Islet of Langerhans (tissue), 1 donor: ENCODE data around the gene GAGE12J.
"Not testable (repeated sequence)": the region's sequence is repeated elsewhere in the genome, so short reads cannot be mapped to it uniquely, and the experiment has no call there.

ENCODE experiments used
- FAIRE-seq: peaks from one replicate; lab custom pipeline; 2011; peaks lifted over from hg19 to GRCh38; lab: Jason Lieb, UNC

GAGE12J gene

DNA sequence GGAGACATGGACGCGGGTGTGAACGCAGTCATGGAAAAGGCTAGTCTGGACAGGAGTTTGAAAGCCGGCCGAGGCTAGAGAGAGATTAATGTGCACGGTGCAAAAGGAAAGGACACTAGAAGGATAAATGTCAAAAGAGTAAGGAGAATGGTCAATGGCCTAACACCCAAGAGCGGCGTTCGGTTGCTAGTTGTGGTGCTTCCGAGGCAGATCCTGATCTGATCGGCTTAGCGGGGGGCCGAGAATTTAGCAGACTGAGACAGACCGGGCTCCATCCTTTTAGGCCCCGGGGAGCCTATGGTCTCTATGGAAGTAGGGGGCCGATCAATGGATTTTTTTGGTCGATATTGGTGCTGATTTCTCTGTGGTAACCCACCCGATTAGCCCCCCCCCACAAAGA is 11.5 kb upstream of the GAGE12J start:
- FAIRE-seq, result no peak

DNA sequence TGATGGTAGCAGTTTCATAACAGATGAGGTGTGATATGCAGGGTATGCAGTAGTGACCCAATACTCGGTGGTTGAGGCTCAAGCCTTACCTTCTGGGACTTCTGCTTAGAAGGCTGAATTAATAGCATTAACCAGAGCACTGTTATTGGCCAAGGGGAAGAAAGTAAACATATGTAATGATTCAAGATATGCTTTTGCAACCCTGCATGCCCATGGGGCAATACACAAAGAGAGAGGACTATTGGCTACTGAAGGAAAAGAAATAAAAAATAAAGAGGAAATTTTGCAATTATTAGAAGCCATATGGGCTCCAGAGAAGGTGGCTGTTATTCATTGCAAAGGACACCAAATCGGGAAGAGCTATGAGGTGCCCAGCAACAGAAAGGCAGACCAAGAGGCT is 9.7 kb upstream of the GAGE12J start:
- no peak for FAIRE-seq

DNA sequence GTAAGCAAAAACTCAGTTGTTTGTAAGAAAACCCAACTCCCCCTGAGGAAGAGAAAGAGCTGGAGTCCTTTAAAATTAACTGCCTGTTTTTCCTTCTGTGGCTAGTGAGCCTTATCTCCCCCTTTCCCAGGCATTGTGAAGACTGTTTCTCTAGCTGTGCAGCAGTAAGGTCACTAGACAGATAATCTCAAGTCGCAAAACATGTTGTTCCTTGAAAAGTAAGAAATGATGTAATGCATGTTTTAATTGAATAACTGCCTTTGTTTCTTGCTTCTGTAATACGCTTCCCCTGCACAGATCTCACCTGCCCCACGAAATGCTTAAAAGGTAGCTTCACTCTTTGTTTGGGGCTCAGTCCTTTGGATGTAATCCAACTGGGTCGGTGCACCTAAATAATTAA is 5.8 kb upstream of the GAGE12J start:
- no peak for FAIRE-seq

DNA sequence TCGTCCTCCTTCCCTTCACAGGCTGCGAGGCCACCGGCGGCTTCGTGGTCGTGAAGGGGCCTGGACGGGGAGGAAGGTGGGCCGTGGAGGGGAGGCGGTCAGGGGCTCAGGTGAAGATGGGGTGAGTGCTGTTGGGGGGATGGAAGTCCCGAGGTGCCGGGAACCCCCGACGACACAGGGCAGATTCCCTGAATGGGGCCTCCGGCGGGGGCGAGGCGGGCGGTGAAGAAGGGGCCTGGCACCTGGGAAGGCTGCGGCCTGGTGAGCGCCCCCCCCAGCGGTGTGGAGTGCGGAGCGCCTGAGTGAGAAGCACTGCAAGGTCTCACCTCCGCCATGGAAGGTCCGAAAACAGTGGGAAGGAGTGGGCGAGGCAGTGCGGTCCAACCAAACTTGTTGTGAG is 429 bp downstream of the GAGE12J start:
- not testable (repeated sequence) for FAIRE-seq

DNA sequence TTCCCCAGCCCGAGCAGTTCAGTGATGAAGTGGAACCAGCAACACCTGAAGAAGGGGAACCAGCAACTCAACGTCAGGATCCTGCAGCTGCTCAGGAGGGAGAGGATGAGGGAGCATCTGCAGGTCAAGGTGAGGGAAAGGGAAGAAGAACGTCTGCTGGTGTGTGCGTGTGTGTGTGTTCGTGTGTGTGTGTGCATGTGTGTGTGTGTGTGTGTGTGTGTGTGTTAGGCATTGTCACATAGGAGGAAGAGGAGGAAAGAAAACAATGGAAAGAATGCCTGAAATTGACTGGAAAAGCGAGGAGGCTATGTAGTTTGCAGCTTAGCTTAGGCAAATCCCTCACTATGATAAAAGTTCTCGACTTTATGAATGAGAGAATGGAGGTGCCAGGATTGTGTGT is 1.9 kb downstream of the GAGE12J start:
- FAIRE-seq, result not testable (repeated sequence)

DNA sequence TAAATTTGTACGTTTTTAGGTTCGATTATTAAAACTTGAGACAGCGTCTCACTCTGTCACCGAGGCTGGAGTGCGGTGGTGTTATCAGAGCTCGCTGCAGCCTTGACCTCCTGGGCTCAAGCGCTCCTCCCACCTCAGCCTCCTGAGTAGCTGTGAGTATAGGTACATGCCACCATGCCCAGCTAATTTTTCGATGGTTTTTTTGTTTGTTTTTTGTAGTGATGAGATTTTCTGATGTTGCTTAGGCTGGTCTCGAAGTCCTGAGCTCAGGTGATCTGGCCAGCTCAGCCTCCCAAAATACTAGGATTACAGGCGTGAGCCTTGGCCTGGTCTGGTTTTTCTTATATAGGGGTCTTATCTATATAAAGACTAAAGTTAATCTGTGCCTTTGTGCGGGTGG is 8.6 kb downstream of the GAGE12J start:
- not testable (repeated sequence) for FAIRE-seq

DNA sequence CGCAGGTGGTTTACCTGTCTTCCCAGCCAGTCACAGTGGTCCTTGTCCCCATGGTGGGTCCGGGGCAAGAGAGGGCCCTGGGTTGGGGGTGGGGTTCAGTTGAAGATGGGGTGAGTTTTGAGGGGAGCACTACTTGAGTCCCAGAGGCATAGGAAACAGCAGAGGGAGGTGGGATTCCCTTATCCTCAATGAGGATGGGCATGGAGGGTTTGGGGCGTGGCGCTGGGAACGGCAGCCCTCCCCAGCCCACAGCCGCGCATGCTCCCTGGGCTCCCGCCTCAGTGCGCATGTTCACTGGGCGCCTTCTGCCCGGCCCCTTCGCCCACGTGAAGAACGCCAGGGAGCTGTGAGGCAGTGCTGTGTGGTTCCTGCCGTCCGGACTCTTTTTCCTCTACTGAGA is 9.4 kb downstream of the GAGE12J start, which contains the start of gene GAGE13:
Gene GAGE13, plus strand, starts transcription at position 301 of the 400 bp plus-strand sequence. CDS start 1,156 bp downstream, outside the sequence.
- not testable (repeated sequence) for FAIRE-seq

DNA sequence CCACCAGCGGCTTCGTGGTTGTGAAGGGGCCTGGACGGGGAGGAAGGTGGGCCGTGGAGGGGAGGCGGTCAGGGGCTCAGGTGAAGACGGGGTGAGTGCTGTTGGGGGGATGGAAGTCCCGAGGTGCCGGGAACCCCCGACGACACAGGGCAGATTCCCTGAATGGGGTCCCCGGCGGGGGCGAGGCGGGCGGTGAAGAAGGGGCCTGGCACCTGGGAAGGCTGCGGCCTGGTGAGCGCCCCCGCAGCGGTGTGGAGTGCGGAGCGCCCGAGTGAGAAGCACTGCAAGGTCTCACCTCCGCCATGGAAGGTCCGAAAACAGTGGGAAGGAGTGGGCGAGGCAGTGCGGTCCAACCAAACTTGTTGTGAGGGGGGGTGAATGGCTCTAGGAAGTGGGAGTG is 10.0 kb downstream of the GAGE12J start:
- not testable (repeated sequence) for FAIRE-seq

DNA sequence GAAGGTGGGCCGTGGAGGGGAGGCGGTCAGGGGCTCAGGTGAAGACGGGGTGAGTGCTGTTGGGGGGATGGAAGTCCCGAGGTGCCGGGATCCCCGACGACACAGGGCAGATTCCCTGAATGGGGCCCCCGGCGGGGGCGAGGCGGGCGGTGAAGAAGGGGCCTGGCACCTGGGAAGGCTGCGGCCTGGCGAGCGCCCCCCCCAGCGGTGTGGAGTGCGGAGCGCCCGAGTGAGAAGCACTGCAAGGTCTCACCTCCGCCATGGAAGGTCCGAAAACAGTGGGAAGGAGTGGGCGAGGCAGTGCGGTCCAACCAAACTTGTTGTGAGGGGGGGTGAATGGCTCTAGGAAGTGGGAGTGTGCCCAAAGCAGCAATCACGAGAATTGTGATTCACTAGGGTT is 19.6 kb downstream of the GAGE12J start:
- not testable (repeated sequence) for FAIRE-seq

DNA sequence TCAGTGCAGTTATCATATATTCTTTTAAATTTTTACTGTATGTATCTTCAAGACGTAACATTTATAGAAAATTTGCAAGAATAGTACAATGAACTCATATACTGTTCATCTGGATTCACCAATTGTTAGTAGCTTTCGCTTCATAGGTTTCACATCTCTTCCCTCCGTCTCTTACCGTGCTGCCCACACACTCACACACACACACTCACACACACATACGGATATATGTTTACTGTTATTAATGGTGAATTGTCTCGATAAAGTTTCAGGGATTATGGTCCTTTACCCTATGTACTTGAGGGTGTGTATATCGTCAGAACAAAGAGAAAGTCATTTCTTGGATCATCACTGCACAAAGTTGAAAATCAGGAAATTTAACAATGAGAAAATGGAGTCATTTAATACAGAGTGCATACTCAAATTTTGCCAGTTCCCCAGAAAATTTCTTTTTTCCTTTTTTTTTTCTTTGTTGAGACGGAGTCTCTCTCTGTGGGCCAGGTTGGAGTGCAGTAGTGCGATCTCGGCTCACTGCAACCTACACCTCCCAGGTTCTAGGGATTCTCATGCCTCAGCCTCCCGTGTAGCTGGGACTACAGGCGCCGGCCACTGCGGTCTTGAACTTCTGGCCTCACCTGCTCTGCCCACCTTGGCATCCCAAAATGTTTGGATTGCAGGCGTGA is 22.8 kb downstream of the GAGE12J start:
- not testable (repeated sequence) for FAIRE-seq

DNA sequence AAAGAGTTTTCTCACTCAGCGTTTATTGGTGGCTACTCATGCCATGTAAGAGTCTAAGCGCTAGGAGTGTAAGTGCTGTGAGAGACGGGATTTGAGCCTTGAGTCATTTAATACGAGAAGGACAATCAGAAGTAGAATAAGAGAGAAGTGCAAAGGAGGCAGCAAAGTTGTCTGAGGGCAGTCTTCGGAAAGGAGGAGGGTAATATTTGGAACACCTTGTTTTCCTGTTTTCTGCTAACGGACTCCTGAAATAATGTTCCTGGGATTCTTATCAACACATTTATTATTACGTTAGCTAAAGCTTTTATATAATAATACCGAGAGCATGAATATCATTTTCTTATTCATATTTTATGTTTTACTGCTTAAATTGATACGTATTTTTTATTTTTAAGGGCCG is 23.6 kb downstream of the GAGE12J start:
- FAIRE-seq, result not testable (repeated sequence)

DNA sequence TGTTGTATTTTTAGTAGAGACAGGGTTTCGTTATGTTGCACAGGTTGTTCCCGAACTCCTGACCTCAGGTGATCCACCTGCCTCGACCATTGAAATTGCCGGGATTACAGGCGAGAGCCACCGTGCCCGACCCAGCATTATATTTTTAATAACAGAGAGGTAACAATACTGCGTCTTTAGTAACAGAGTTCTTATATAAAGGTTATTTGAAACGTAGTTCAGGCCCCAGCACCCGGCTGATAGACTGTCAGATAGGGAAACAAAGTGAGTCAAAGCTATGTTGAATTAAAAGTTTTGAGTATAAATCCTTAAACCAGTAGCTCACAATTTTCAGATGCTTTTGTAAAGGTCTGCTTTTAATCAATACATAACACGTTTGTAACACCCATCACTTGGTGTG is 24.3 kb downstream of the GAGE12J start:
- not testable (repeated sequence) for FAIRE-seq
